HG03571 (cell line): ENCODE data around the gene TTC22.
A peak's percentile ranks its signal among the peaks of the same experiment; 100 is the strongest.

Experiments used
- ATAC-seq: cut with Tn5 transposase; IDR thresholded peaks from one replicate; pipeline ENCODE4 v1.9.1; 2021; ENCODE audit not compliant: unreplicated experiment

Gene TTC22

GRCh38 chr1:54800899-54801759, at the start of gene TTC22:
TTC22 (minus strand) TSS chr1:54801323; CDS start chr1:54801163, 160 bp downstream.
- peak; percentile 80 for ATAC-seq

DNA sequence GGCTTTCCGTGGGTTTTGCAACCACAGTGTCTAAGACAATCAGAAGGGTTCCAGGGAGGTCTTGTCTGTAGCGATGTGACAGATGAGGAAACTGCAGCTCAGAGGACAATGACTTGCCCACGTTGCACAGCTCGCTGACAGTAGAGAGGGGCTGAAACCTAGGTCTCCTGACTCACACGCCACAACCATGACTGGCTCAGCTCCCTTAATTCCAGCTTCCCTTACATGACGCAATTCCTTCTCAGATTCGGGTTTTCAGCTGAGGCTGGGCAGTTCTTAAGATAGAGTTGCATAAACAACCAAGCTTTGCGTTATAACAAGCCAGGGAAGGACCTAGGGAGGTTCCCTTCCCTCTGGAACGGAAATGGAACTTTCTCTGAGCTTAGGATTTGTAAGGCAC, 49.6 kb upstream of the TTC22 start:
- ATAC-seq = no peak

DNA sequence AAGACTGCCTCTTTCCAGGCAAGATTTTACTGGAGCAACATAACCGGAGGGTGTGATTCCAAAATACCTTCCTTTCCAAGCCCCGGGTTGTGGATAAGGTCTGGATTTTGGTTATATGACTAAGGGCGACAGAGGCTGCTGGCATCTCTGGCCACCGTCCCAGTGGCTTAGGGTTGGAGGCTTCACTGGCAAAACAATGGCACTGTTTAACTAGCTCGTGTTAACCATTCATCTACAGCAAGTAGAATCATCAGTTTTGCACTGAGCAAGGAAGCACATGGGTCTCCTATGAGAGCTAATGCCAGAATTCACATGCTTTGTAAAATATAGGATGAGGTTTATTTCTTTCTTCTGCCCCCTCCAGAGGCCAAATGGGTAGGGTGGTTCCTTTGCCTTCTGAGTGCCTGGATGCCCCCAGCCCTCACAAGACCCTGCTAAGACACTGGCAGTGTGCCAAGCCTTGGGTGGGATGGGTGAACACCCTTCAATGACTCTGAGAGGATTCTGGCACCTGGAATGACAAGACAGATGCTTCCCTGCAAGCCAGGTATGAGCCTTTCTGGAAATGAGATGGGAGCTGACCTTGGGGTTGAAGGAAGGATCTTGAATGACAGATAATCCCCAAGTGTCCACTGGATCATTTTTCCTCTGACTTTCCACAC, 49.1 kb upstream of the TTC22 start:
- no peak for ATAC-seq

DNA sequence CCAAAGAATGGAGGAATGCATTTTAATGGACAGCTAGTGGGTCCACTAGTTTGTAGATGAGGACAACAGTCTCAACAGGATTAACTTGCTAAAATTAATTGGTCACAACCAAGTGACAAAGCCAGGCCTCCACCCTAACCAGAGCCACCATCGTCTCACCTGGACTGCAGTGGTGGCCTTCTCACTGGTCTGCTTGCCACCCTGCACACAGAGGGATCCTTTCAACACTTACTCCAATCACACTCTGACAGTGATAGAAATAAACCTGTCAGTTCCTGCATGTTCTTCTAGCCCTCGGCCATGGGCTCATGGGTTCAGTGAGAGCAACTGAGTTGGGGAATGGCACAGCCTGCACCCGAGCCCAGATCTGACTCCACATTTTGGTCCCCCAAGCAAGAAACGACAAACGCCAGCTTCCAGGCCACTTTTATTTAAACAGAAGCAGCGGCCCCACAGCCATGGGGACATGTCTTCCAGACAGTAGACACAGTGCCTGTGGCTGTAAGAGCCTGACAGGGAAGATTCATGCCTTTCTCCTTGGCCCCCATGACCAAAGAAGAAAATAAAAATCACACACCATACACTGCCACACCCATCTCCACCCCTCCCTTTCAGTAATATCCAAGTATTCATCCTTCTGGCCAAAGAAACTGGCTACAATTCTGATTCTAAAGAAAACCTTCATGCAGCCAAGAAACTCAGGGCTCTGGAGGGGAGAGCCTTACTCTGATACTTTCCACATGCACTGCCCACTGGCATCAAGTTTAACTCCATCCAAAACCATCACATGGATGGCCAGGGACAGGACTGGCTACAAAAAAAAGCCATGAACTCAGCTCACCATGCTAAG, 48.3 kb upstream of the TTC22 start:
- ATAC-seq = no peak

DNA sequence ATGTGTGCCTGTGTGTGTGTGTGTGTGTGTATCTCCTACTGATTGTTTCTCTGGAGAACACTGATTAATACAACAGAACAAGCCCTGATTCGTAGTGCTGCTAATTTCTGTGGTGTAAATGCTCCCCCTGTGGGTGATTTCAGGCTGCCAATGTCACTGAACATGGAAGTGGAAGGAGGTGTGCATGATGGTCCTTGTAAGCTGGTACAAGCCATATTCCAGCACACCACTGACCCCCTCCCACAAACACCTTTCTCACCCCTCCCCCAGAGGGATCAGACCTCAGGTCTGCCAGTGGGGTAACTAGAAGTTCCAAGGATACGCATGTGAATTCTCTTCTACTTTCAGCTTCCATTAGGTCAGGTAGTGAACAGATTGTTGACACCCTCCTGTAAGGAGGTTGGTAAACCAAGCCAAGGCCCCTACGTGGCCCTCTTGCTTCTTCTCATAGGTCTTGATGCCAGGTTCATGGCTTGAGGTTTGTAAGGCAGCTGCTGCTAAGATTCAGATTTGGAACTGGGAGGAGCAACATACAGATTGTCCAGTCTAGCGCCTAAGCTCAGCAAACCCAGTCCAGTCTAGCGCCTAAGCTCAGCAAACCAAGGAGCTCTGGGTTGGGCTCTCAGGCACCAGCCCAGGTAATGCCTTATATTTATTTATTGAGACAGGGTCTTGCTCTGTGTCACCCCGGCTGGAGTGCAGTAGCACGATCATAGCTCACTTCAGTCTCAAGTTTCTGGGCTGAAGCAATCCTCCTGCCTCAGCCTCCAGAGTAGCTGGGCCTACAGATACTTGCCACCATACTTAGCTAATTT, 47.2 kb upstream of the TTC22 start:
- ATAC-seq = no peak

DNA sequence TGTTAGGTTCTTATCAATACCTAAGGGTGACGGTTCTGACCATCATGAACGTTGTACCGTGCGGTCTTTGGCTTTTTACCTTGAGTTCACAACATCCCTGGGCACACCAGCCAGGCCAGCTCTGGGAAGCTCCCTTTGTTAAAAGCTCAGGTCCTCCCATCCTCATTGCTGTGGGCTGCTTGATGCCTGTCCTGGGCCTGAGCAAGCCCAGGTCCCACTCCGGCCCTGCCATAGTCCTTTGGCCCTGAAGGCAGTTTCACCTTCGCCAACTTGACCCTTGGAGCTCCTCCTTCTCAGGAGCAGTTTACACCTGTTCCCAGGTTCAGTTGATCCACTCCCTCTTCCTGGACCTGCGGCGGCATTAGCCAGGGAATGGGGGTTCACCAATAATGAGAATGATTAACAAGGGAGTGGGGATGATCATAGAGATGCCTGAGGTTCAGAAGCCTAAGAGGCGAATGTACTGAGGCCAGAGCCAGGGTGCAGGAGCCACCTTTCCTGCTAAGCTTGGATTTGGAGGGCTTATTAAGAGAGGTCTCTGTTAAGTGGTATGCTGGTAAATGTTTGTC, 45.7 kb upstream of the TTC22 start:
- ATAC-seq = no peak

GRCh38 chr1:54846301-54846700, 45.2 kb upstream of the TTC22 start:
- ATAC-seq = no peak

- no peak for ATAC-seq
Observed at GRCh38 chr1:54845772-54846171, 44.6 kb upstream of the TTC22 start.

DNA sequence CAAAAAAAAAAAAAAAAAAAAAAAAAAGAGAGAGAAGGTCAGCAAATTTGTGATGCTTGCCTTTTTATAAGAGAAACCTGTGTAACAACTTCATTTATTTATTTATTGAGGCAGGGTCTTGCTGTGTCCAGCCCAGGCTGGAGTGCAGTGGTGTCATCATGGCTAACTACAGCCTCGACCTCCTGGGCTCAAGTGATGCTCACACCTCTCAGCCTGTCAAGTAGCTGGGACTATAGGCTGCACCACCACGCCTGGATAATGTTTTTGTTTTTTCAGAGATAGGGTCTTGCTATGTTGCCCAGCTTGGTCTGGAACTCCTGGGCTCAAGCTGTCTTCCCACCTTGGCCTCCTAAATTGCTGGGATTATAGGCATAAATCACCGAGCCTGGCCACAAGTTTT, 43.4 kb upstream of the TTC22 start:
- ATAC-seq = no peak

GRCh38 chr1:54843449-54843848, 42.3 kb upstream of the TTC22 start:
- ATAC-seq = no peak

GRCh38 chr1:54842963-54843362, 41.8 kb upstream of the TTC22 start:
- ATAC-seq = no peak

- ATAC-seq = no peak
Observed at GRCh38 chr1:54842206-54842915, 41.2 kb upstream of the TTC22 start.

GRCh38 chr1:54839824-54840223, 38.7 kb upstream of the TTC22 start:
- ATAC-seq = no peak

DNA sequence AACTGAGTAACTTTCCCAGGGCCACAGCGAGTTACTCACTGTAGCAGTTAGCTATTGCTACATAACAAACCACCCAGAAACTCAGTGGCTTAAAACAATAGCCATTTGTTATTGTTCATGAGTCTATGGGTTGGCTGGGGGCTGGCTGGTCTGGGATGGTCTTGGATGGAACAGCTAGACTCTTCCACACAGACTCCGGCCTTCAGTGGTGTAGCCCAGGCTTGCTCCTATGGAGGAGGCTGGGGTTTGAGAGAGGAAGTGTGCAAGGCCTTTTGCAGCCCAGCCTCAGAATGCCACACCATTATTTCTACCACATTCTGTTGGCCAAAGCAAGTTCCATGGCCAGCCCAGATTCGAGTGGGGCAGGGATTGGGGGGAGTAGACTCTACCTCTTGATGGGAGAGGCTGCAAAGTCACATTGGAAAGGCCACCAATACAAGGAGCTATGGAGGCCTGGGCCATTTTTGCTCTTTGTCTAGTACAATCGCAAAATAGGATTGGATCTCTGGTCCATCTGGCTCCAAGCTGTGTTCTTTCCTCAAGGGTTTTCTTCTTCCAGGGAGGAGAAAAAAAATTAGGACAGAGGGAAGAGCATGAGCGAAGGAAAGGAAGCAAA, 37.5 kb upstream of the TTC22 start:
- ATAC-seq = no peak

DNA sequence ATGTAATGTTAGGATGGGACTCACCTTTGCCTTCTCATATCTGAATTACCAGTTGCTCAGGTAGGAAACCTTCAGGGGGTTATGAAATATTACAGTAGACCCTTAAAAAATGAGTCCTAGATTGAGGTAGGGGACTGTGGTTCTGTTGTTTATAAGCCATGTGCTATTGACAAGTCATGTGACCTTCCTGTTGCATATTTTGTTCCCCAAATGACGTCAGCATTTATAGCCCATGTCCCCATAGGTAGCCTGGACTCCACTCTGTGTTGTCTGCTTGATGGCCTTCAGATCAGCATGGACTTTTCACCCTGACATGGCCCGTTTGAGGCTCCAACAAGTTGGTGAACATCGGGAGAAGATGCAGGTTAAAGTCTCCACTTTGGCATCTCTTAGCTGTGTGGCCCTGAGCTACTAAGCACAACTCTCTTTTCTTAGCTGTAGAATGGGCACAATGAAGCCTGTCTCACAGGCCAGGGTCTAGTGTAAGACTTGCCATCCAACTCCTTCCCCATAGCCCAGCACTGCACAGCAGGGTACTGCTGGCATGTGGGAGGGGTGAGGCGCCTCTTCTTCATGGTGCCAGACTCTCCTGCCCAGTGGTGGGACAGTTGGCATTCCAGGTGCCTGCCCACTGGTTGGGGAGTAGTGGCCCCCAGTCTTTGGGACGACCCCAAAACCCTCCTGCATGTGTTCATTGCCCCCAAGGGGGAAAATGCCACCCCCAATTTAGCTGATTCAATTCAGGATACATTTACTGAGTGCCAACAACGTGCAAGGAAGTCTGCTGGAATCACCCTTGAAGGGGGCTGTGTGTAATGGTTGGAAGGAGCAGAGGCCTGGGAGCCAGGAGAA, 36.1 kb upstream of the TTC22 start:
- no peak for ATAC-seq

- no peak for ATAC-seq
Observed at GRCh38 chr1:54836594-54836993, 35.5 kb upstream of the TTC22 start.

- ATAC-seq = no peak
Observed at GRCh38 chr1:54835970-54836369, 34.8 kb upstream of the TTC22 start.

DNA sequence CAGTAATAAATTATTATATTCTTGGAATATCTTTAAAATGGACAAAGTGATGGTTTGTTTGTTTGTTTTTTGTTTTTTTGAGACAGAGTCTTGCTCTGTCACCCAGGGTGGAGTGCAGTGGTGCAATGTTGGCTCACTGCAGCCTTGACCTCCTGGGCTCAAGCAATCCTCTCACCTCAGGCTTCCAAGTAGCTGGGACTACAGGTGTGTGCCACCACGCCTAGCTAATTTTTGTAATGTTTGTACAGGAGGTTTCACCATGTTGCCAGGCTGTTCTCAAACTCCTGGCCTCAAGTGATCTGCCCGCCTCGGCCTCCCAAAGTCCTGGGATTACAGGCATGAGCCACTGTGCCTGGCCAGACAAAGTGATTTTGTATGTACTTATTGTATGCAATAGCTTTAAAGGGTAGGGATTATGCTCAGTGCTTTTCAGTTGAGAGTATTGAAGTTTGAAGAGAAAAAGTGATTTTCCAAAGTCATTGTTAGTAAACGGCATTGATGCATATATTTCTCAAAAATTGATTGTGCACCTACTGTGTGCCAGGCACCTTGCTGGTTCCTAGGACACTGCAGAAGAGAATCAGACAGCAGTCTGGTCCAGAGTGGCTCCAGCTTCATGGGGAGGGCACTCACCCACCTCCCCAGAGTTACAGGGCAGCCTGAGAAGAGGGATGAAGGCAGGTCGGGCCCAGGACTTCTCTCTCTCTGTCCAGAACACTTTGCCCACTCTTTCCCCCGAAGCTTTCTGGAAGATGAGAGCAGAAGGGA, 34.2 kb upstream of the TTC22 start:
- no peak for ATAC-seq
